Neural crest cell (in vitro differentiated cells): ENCODE results near the gene ZNF346. TPM values are rescaled to one million over a fixed set of nuclear protein-coding genes. Genes with fewer than 3 reads are reported as not detected.

Experiments
- DNase-seq: peaks from one replicate; pipeline ENCODE4 v3.0.0; 2021; ENCODE audit warnings: low read depth, mixed read lengths, low spot score
- H3K27ac Mint-ChIP-seq: one replicate; pipeline ENCODE4 v1.8.0; 2021; ENCODE audit warnings: mild to moderate bottlenecking, mixed read lengths; ENCODE audit not compliant: unreplicated experiment
- H3K27me3 Mint-ChIP-seq: 2 replicates; pipeline ENCODE4 v1.8.0; 2021; ENCODE audit warnings: low read depth, mild to moderate bottlenecking, mixed read lengths
- H3K36me3 Mint-ChIP-seq: 2 replicates; pipeline ENCODE4 v1.8.0; 2021; ENCODE audit warnings: low read depth, mild to moderate bottlenecking, mixed read lengths
- H3K4me1 Mint-ChIP-seq: 2 replicates; pipeline ENCODE4 v1.8.0; 2021; ENCODE audit warnings: mixed read lengths
- H3K4me3 Mint-ChIP-seq: one replicate; pipeline ENCODE4 v1.8.0; 2021; ENCODE audit warnings: mild to moderate bottlenecking, mixed read lengths
- H3K9me3 Mint-ChIP-seq: 2 replicates; pipeline ENCODE4 v1.8.0; 2021; ENCODE audit warnings: mixed read lengths
- total RNA-seq: library from RNA; stranded (reverse); gene quantifications from 2 replicates; pipeline ENCODE4 v1.2.1, GENCODE V29; 2021
- TF ChIP-seq, protein P1 (sequence below): fragments of 200-600 bp; sonication (generic); conservative IDR thresholded peaks from 2 replicates; pipeline ENCODE4 v1.5.0; 2021; ENCODE audit warnings: antibody characterized with exemption, mild to moderate bottlenecking

ZNF346 gene
- total RNA-seq, 1 donor from 2014 or later, result 41.5 TPM

DNA sequence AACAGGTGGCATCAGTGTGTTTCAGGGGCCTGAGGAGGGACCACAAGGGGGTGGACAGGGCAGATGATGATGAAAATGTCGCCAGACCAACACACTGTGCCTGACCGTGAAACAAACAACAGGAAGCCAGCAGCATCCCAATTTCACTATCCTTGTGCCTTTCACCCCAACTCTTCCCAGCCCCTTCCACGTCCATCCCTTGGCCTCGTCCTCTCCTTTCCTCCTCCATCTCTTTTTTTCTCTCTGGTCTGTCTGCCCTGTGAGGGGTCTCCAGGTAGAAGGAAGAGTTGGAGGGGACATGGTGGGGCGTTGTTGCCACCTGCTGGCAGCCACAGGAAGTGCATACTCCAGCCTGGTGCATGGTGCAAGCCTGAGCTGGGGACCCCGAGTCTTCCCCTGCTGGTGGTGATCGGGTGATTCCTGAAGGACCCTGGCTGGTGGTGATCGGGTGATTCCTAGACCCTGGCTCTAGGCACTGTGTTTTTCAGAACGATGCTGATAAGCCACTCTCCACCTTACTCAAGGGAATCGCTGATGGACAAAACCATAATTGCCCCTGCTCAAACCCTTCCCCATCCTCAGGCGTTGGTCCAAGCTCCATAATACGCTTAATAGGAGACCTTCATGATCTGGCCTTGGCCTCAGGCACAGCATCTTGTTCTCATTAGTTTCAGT is 89.4 kb downstream of the ZNF346 start:
- TF ChIP-seq, protein P1, sequence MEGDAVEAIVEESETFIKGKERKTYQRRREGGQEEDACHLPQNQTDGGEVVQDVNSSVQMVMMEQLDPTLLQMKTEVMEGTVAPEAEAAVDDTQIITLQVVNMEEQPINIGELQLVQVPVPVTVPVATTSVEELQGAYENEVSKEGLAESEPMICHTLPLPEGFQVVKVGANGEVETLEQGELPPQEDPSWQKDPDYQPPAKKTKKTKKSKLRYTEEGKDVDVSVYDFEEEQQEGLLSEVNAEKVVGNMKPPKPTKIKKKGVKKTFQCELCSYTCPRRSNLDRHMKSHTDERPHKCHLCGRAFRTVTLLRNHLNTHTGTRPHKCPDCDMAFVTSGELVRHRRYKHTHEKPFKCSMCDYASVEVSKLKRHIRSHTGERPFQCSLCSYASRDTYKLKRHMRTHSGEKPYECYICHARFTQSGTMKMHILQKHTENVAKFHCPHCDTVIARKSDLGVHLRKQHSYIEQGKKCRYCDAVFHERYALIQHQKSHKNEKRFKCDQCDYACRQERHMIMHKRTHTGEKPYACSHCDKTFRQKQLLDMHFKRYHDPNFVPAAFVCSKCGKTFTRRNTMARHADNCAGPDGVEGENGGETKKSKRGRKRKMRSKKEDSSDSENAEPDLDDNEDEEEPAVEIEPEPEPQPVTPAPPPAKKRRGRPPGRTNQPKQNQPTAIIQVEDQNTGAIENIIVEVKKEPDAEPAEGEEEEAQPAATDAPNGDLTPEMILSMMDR, result peak; percentile 90
- no peaks in the 10 kb centered on the region for H3K27me3 Mint-ChIP-seq
- no peak overlapping the region for H3K27ac Mint-ChIP-seq
- no peak overlapping the region for H3K4me3 Mint-ChIP-seq
- DNase-seq, result peak; percentile 83
- no peaks in the 10 kb centered on the region for H3K36me3 Mint-ChIP-seq
- H3K4me1 Mint-ChIP-seq, result peaks cover 12% of the 10 kb centered on the region
- no peaks in the 10 kb centered on the region for H3K9me3 Mint-ChIP-seq

DNA sequence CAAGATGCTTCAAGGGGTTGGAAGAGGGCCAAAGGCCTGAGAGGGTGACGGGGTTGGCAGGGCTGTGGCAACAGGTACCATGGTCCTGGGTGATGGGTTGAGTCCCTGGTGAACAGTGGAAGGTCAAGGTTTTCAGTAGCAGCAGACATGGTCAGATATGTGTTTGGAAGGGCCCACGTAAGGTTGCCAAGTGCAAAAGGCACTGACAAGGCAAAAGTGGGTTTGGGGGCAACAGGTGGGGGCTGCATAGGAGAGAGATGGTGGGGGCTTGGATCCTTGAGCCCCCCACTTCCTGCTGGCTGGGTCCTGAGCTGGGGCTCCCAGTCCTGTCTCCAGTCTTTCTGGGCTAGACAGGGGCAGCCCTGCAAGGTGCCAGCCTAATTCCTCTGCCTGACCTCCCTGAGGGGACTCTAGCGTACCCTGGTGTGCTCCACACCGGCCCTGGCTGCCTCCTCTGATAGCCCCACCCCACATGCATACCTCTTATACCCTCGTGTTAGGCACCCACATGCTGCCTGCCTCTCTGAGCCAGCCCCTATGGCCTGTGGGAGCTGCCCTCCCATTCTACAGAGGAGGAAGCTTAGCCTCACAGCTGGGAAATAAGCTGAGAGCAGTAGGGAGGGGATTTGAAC is 90.2 kb downstream of the ZNF346 start:
- DNase-seq, result no peak
- no peaks in the 10 kb centered on the region for H3K27me3 Mint-ChIP-seq
- peaks cover 12% of the 10 kb centered on the region for H3K4me1 Mint-ChIP-seq
- no peak overlapping the region for H3K4me3 Mint-ChIP-seq
- no peak overlapping the region for H3K27ac Mint-ChIP-seq
- H3K36me3 Mint-ChIP-seq, result no peaks in the 10 kb centered on the region
- no peaks in the 10 kb centered on the region for H3K9me3 Mint-ChIP-seq
- TF ChIP-seq, protein P1, result no peak

DNA sequence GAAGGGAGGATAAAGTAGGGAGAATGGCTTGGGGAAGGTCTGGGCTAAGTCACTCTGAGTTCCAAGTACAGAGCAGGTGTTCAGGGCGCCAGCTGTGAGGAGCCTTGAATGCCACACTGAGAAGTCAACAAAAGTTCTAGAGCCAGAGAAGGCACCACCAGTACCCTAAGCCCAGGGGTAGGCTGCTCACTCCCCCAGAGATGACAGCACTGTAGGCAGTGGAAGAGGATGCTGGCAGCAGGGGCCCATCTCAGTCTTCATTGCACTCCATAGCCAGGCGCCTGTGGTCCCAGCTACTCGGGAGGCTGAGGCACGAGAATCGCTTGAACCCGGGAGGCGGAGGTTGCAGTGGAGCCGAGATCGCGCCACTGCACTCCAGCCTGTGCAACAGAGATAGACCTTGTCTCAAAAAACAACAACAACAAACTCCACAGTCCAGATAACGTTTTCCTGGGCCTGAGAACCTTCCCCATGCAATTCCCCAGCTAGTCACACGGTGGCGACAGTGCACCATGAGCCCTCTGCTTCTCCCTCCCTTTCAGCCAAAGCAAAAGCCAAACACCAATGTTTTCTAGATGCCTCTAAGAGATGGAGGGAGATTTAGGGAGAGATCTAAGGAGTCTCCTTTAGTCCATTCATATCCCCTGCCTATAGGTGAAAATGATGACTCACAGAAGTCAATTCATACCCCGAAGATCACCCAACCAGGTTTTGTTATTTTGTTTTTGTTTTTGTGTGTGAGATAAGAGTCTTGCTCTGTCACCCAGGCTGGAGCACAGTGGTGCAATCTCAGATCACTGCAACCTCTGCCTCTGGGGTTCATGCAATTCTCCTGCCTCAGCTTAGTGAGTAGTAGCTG is 91.3 kb downstream of the ZNF346 start:
- Mint-ChIP-seq H3K27ac (no peak overlapping the region), H3K4me3 (no peak overlapping the region), H3K36me3 (no peaks in the 10 kb centered on the region), H3K9me3 (no peaks in the 10 kb centered on the region), H3K4me1 (peaks cover 12% of the 10 kb centered on the region), H3K27me3 (no peaks in the 10 kb centered on the region)
- TF ChIP-seq, protein P1, result peak; percentile 98
- peak; percentile 83 for DNase-seq

DNA sequence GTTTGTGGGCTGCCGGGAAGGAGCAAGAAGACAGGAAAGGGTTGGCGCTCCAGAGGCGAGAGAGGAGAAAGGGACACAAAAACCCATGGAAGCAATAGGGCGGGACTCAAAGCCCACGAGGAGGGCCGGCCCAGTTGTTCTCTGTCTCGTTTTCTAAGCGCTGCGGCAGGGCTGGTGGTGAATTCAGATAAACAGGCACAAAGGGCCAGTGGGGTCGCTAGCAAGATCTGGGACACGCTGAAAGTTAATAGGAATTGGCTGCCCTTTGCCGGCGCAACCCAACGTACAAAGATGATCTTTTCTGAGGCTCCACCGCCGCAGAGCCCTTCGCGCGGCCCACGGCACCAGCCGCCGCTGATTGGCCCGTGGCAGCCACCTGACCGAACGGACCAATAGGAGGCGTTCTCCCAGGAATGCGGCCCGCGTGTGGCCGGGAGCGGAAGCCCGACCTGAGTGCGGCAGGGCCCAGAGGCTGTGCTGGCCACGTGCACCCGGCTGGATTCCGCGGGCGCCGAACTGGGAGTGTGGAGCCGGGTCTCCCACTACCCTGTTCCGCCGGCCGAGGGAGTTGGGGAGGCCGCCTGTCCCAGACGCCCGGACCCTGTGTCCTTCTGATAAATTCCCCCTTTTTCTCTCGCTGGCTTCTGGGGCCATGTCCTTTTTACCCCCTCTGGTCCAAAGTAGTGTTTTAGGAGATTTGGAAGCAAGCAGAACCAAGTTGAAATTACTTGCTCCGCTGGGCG is 94.3 kb downstream of the ZNF346 start:
- H3K27ac Mint-ChIP-seq, result no peak overlapping the region
- no peaks in the 10 kb centered on the region for H3K36me3 Mint-ChIP-seq
- H3K9me3 Mint-ChIP-seq, result no peaks in the 10 kb centered on the region
- H3K4me3 Mint-ChIP-seq, result no peak overlapping the region
- no peak for DNase-seq
- no peaks in the 10 kb centered on the region for H3K27me3 Mint-ChIP-seq
- peaks cover 8% of the 10 kb centered on the region for H3K4me1 Mint-ChIP-seq
- TF ChIP-seq, protein P1, result no peak

DNA sequence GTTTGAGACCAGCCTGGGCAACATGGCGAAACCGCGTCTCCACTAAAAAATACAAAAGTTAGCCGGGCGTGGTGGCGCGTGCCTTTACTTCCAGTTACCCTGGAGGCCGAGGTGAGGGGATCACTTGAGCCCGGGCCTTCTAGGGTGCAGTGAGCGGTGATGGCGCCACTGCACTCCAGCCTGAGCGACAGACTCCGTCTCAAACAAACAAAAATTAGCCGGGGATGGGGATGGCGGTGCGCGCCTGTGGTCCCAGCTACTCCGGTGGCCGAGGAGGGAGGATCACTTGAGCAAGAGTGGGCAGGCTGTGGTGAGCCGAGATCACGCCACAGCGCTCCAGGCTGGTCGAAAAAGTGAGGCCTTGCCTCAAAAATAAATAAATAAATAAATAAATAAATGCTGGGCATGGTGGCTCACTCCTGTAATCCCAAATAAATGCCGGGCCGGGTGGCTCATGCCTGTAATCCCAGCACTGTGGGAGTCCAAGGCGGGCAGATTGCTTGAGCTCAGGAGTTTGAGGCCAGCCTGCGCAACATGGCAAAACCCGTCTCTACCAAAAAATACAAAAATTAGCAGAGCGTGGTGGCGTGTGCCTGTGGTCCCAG is 95.0 kb downstream of the ZNF346 start:
- no peaks in the 10 kb centered on the region for H3K36me3 Mint-ChIP-seq
- no peak for DNase-seq
- H3K4me3 Mint-ChIP-seq, result no peak overlapping the region
- peaks cover 8% of the 10 kb centered on the region for H3K4me1 Mint-ChIP-seq
- H3K27ac Mint-ChIP-seq, result no peak overlapping the region
- H3K27me3 Mint-ChIP-seq, result no peaks in the 10 kb centered on the region
- peaks cover under 1% of the 10 kb centered on the region for H3K9me3 Mint-ChIP-seq
- TF ChIP-seq, protein P1, result no peak
